OCI-LY1 (cell line): Measurements from ENCODE around the gene SLAMF1.
"Not testable (repeated sequence)": the region's sequence is repeated elsewhere in the genome, so short reads cannot be mapped to it uniquely, and the experiment has no call there.

ENCODE experiments used
- H2AFZ ChIP-seq: fragments of 200-600 bp; sonication (generic), shearing (Covaris generic); 2 replicates; pipeline ENCODE4 v1.6.0; 2014; ENCODE audit warnings: antibody characterized with exemption, mild to moderate bottlenecking, low read length
- H3F3A ChIP-seq: fragments of 200-600 bp; sonication (generic), shearing (Covaris generic); 2 replicates; pipeline ENCODE4 v1.6.0; 2014; ENCODE audit warnings: mild to moderate bottlenecking, antibody characterized with exemption, low read length, moderate library complexity; ENCODE audit not compliant: insufficient read depth
- H3K27ac ChIP-seq: fragments of 200-600 bp; sonication (generic); 2 replicates; pipeline ENCODE4 v1.5.1; 2014; ENCODE audit warnings: low read length, mixed run types, mild to moderate bottlenecking, low read depth; ENCODE audit not compliant: poor library complexity, severe bottlenecking
- H3K27me3 ChIP-seq: fragments of 200-600 bp; sonication (generic); 2 replicates; pipeline ENCODE4 v1.6.0; 2014; ENCODE audit warnings: antibody characterized with exemption, mild to moderate bottlenecking, low read length, moderate library complexity; ENCODE audit not compliant: insufficient read depth
- H3K36me3 ChIP-seq: fragments of 200-600 bp; sonication (generic); 2 replicates; pipeline ENCODE4 v1.6.1; 2014; ENCODE audit warnings: mild to moderate bottlenecking, antibody characterized with exemption, low read length, moderate library complexity, mixed read lengths; ENCODE audit not compliant: insufficient read depth
- H3K4me1 ChIP-seq: fragments of 200-600 bp; sonication (generic); 2 replicates; pipeline ENCODE4 v1.5.1; 2014; ENCODE audit warnings: mild to moderate bottlenecking, low read length, moderate library complexity; ENCODE audit not compliant: insufficient read depth, severe bottlenecking
- H3K4me2 ChIP-seq: fragments of 200-600 bp; sonication (generic), shearing (Covaris generic); 2 replicates; pipeline ENCODE4 v1.6.1; 2014; ENCODE audit warnings: low read length
- H3K4me3 ChIP-seq: fragments of 200-600 bp; sonication (generic); 2 replicates; pipeline ENCODE4 v1.5.1; 2014; ENCODE audit warnings: low read length, low read depth, mild to moderate bottlenecking, mixed read lengths; ENCODE audit not compliant: poor library complexity, severe bottlenecking
- H3K79me2 ChIP-seq: fragments of 200-600 bp; shearing (Covaris generic); 2 replicates; pipeline ENCODE4 v1.6.1; 2016; ENCODE audit warnings: mixed run types, low read length, mixed read lengths; ENCODE audit not compliant: insufficient read depth
- H3K9ac ChIP-seq: fragments of 200-600 bp; sonication (generic), shearing (Covaris generic); 2 replicates; pipeline ENCODE4 v1.6.1; 2014; ENCODE audit warnings: mild to moderate bottlenecking, low read length, mixed read lengths
- H3K9me2 ChIP-seq: fragments of 200-600 bp; sonication (generic), shearing (Covaris generic); 2 replicates; pipeline ENCODE4 v1.6.1; 2014; ENCODE audit warnings: low read depth, mild to moderate bottlenecking, low read length, mixed read lengths
- H3K9me3 ChIP-seq: fragments of 200-600 bp; shearing (Covaris generic); 2 replicates; pipeline ENCODE4 v1.6.1; 2014; ENCODE audit warnings: low read length, mixed read lengths
- H4K20me1 ChIP-seq: fragments of 200-600 bp; sonication (generic), shearing (Covaris generic); 2 replicates; pipeline ENCODE4 v1.6.0; 2016; ENCODE audit warnings: mild to moderate bottlenecking, low read length; ENCODE audit not compliant: insufficient read depth
- CTCF ChIP-seq: fragments of 200-600 bp; sonication (generic), shearing (Covaris generic); IDR thresholded peaks from 2 replicates; pipeline ENCODE4 v1.5.1; 2017; ENCODE audit warnings: mild to moderate bottlenecking, antibody characterized with exemption, low read length, moderate library complexity, mixed read lengths
- EZH2 ChIP-seq: fragments of 200-600 bp; sonication (generic), shearing (Covaris generic); IDR thresholded peaks from 2 replicates; pipeline ENCODE4 v1.8.0; 2017; ENCODE audit warnings: borderline replicate concordance, mixed run types, mild to moderate bottlenecking, antibody characterized with exemption, low read length, moderate library complexity, mixed read lengths

Gene SLAMF1, protein sequence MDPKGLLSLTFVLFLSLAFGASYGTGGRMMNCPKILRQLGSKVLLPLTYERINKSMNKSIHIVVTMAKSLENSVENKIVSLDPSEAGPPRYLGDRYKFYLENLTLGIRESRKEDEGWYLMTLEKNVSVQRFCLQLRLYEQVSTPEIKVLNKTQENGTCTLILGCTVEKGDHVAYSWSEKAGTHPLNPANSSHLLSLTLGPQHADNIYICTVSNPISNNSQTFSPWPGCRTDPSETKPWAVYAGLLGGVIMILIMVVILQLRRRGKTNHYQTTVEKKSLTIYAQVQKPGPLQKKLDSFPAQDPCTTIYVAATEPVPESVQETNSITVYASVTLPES

DNA sequence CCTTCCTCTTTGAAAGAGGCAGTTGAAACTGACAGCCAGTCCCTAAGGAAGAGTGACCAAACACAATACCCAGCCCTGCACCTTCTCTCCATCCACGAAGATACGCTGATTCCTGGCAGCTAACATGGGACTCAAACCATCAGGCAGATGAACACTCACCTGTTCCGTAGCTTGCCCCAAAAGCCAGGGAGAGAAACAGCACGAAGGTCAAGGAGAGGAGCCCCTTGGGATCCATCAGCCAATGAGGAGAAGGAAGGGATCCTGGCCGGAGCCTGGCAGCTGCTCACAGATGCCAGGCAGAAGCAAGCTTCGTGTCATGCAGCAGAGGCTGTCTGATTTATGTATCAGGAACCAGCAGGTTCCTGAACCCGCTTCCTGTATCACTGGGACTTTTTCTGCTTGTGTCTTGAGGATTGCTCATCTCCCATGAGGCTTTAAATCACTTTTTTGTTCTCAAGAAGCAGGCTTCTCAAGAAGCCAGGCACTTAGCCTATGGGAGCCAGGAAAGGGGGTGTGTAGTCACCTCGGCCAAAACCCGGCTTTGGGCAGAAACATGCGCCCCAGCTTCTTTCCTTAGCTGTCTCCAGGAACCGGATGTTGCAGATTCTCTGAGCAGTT, at the start of gene SLAMF1:
Gene SLAMF1, minus strand, starts transcription at position 334 of the 618 bp plus-strand sequence. Its CDS starts 99 bp downstream, at position 235.
- no peaks in the 10 kb centered on the region for H3K27me3 ChIP-seq
- H3K27ac ChIP-seq = peak within 1 kb of the TSS; percentile 0
- peak within 1 kb of the TSS; percentile 76; the same call in 1 of the 2 replicates for H2AFZ ChIP-seq
- H3K9me3 ChIP-seq = no peaks in the 10 kb centered on the region
- H3K4me1 ChIP-seq = peaks cover 35% of the 10 kb centered on the region
- TF ChIP-seq EZH2 (no peak), CTCF (no peak)
- H3F3A ChIP-seq = no peaks in the 10 kb centered on the region
- no peaks in the 10 kb centered on the region for H3K79me2 ChIP-seq
- no peaks in the 10 kb centered on the region for H4K20me1 ChIP-seq
- H3K36me3 ChIP-seq = no peaks in the 10 kb centered on the region
- H3K4me2 ChIP-seq = peak within 1 kb of the TSS; percentile 45
- peak within 1 kb of the TSS; percentile 22 for H3K4me3 ChIP-seq
- H3K9me2 ChIP-seq = no peaks in the 10 kb centered on the region
- H3K9ac ChIP-seq = peak within 1 kb of the TSS; percentile 40; the same call in 1 of the 2 replicates

DNA sequence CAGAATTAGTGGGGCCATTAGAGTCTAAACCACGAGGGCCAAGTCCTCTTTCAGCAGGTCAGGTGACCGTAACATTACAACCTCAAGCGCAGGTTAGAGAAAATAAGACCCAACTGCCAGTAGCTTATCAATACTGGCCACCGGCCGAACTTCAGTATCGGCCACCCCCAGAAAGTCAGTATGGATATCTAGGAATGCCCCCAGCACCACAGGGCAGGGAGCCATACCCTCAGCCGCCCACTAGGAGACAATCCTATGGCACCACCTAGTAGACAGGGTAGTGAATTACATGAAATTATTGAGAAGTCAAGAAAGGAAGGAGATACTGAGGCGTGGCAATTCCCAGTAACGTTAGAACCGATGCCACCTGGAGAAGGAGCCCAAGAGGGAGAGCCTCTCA, 45.5 kb upstream of the SLAMF1 start:
- not testable (repeated sequence) for H3F3A ChIP-seq, H2AFZ ChIP-seq, H3K4me2 ChIP-seq, H3K9ac ChIP-seq, H3K9me3 ChIP-seq, H3K4me3 ChIP-seq, H3K79me2 ChIP-seq, H3K9me2 ChIP-seq, H3K27ac ChIP-seq, H3K27me3 ChIP-seq, H4K20me1 ChIP-seq
- peaks cover 13% of the 10 kb centered on the region for H3K4me1 ChIP-seq
- H3K36me3 ChIP-seq = peaks cover 18% of the 10 kb centered on the region; the same call in 1 of the 2 replicates
- TF ChIP-seq CTCF = peak; percentile 42; the same call in 1 of the 2 replicates

GRCh38 chr1:160685266-160685665, 38.4 kb upstream of the SLAMF1 start:
- Histone ChIP-seq H3K36me3 (peaks cover 64% of the 10 kb centered on the region), H3K4me2 (no peak overlapping the region), H3K9me2 (no peaks in the 10 kb centered on the region), H3K27ac (no peak overlapping the region), H2AFZ (no peak overlapping the region), H3K9ac (no peak overlapping the region), H3K4me3 (no peak overlapping the region), H3K27me3 (no peaks in the 10 kb centered on the region), H4K20me1 (no peaks in the 10 kb centered on the region), H3K79me2 (no peaks in the 10 kb centered on the region), H3K4me1 (peaks cover 10% of the 10 kb centered on the region), H3K9me3 (no peaks in the 10 kb centered on the region), H3F3A (peaks cover 7% of the 10 kb centered on the region; the same call in 1 of the 2 replicates)
- no peak for TF ChIP-seq CTCF
- no peak for TF ChIP-seq EZH2
